ENCODE measurements around the gene SPDYE6.
"Not testable (repeated sequence)": the region's sequence is repeated elsewhere in the genome, so short reads cannot be mapped to it uniquely, and the experiment has no call there.

DNA sequence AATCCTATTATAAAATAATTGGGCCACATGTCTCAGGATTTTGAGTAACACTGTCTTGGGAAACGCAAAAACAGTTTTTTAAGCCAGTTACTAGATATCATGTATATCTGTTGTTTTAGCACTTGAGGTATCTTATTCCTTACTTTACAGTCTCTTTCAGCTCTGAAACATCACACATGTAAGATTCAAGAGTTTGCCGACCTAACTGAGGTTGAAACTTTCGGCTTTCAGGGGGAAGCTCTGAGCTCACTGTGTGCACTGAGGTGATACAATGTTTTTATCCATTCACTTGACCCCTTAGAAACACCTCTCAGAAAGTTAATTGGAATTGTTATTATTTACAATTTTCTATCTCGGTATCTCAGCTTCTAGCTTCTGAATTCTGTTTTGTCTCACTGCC is 18.8 kb downstream of the SPDYE6 start:
- not testable (repeated sequence) for TF ChIP-seq CTCF (conservative IDR thresholded peaks at IDR 0.05); EZH2 (IDR thresholded peaks at IDR 0.05; ENCODE audit: low read depth)
